HepG2 (cell line): ENCODE data around the gene MGAT4D. TPM values are rescaled to one million over a fixed set of nuclear protein-coding genes. Genes with fewer than 3 reads are reported as not detected.

Experiments
- HMGA1 ChIP-seq: sonication (generic); formaldehyde crosslinking; conservative IDR thresholded peaks from 2 replicates; pipeline ENCODE4 v1.4.0; 2020; ENCODE audit warnings: missing genetic modification reagents
- KAT2B ChIP-seq: fragments of 150-350 bp; IDR thresholded peaks from 2 replicates; pipeline ENCODE4 v1.6.1; 2014; ENCODE audit warnings: low read depth, low read length, borderline replicate concordance
- PAWR ChIP-seq: sonication (generic); formaldehyde crosslinking; IDR thresholded peaks from 2 replicates; pipeline ENCODE4 v1.4.0; 2020; ENCODE audit warnings: missing genetic modification reagents, mild to moderate bottlenecking, borderline replicate concordance
- SYNCRIP ChIP-seq: fragments of 200-400 bp; formaldehyde crosslinking; IDR thresholded peaks from 2 replicates; pipeline ENCODE4 v1.6.1; 2018; ENCODE audit warnings: mild to moderate bottlenecking, low read depth, low read length; ENCODE audit not compliant: insufficient read depth
- TBX2 ChIP-seq: sonication (generic); formaldehyde crosslinking; IDR thresholded peaks from 2 replicates; pipeline ENCODE4 v1.5.0; 2020; ENCODE audit warnings: missing genetic modification reagents, mild to moderate bottlenecking, borderline replicate concordance
- TP53 ChIP-seq: sonication (generic); formaldehyde crosslinking; conservative IDR thresholded peaks from 2 replicates; pipeline ENCODE4 v1.4.0; 2020; ENCODE audit warnings: missing genetic modification reagents
- ZNF232 ChIP-seq: sonication (generic); formaldehyde crosslinking; IDR thresholded peaks from 2 replicates; pipeline ENCODE4 v1.4.0; 2020; ENCODE audit warnings: missing genetic modification reagents, borderline replicate concordance
- ZNF557 ChIP-seq: sonication (generic); formaldehyde crosslinking; IDR thresholded peaks from 2 replicates; pipeline ENCODE4 v1.4.0; 2020; ENCODE audit warnings: missing genetic modification reagents
- ZNF724P ChIP-seq: sonication (generic); formaldehyde crosslinking; IDR thresholded peaks from 2 replicates; pipeline ENCODE4 v1.8.0; 2022; ENCODE audit warnings: missing genetic modification reagents, borderline replicate concordance
- polyA plus RNA-seq, 8 experiments: library from polyadenylated mRNA; depleted of rRNA in 3 of 8; stranded (reverse) in 7 of 8; unstranded in 1 of 8; fragments of >200 nt; fragmentation: Illumina TruSeq in 4 of 8; extraction: Trizol in 4 of 8; gene quantifications; 2 replicates each; pipeline versions ENCODE4 v1.2.1 to v1.2.3, GENCODE V29; 2011 to 2016; ENCODE audit warnings: low read depth in 4 of 8, missing spikeins in 1 of 8, mixed read lengths in 1 of 8; ENCODE audit not compliant: insufficient read depth in 1 of 8
- total RNA-seq, 5 experiments: library from RNA; depleted of rRNA; stranded (reverse); fragments of >200 nt; fragmentation: Illumina TruSeq; extraction: Trizol; gene quantifications; 2 replicates each; pipeline ENCODE4 v1.2.3, GENCODE V29; 2016; ENCODE audit warnings: low read depth in 1 of 5
- TF ChIP-seq, protein P1 (sequence below): sonication (generic); formaldehyde crosslinking; IDR thresholded peaks from 2 replicates; pipeline ENCODE4 v1.5.0; 2020; ENCODE audit warnings: missing genetic modification reagents
- TF ChIP-seq, protein P2 (sequence below): sonication (generic); formaldehyde crosslinking; IDR thresholded peaks from 2 replicates; pipeline ENCODE4 v1.4.0; 2020; ENCODE audit warnings: missing genetic modification reagents
- TF ChIP-seq, protein P3 (sequence below): sonication (generic); formaldehyde crosslinking; IDR thresholded peaks from 2 replicates; pipeline ENCODE4 v1.8.1; 2022; ENCODE audit warnings: mild to moderate bottlenecking, missing genetic modification reagents
- TF ChIP-seq, protein P4 (sequence below): sonication (generic); formaldehyde crosslinking; IDR thresholded peaks from 2 replicates; pipeline ENCODE4 v1.4.0; 2020; ENCODE audit warnings: missing genetic modification reagents; ENCODE audit errors: not compliant biosample characterization
- TF ChIP-seq, protein P5 (sequence below): IDR thresholded peaks from 2 replicates; pipeline ENCODE4 v1.6.1; 2016; ENCODE audit warnings: missing biosample characterization, missing genetic modification reagents, low read depth
- TF ChIP-seq, protein P6 (sequence below): sonication (generic); formaldehyde crosslinking; IDR thresholded peaks from 2 replicates; pipeline ENCODE4 v1.8.1; 2022; ENCODE audit warnings: low read depth, mild to moderate bottlenecking, missing genetic modification reagents
- TF ChIP-seq, protein P7 (sequence below): sonication (generic); formaldehyde crosslinking; IDR thresholded peaks from 2 replicates; pipeline ENCODE4 v1.9.0; 2021; ENCODE audit warnings: missing genetic modification reagents, borderline replicate concordance

Gene MGAT4D
- total and polyA plus RNA-seq, 2 of the 13 experiments (the other 11 are each of a cell fraction or from before 2014, with no cell fraction given) = not detected

DNA sequence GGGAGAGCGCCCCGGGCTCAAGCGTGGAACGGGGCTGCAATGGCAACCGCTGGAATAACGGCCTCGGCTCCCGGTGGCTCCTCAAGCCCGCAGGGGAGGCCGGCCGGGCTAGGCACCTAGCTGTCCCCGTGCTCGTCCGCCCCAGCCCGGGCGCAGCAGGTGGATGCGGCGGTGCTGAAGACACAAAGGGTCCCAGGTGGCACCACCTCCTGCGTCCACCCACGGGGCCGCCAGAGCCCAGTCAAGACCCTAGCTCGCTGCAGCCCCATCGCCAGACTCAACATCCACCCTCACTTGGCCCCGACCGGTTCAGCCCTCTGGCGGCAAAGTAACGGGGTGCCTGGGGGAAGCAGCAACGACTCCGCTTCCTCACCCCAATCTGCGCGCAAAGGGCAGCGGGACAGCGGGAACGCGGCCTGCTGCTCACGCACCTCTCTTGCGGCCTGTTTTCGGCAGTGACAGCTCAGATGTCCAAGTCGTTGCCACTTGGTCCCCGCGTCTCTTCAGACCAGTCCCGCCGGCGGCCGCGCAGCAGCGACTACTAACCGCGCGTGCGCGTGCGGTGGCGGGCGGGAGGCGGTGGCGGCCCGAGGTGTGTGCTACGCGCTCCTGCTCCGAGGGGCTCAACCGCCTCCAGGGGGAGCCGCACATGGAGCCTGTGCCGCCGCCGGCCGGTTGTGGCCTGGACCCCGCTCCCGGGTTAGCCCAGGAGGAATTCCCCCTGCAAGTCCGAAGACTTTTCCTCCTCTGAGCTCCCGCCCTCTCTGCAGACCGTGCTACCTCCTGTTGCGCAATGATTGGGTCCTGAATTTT lies 70.8 kb downstream of the MGAT4D start, which contains the start of gene CLGN (continued):
- TF ChIP-seq, protein P1, sequence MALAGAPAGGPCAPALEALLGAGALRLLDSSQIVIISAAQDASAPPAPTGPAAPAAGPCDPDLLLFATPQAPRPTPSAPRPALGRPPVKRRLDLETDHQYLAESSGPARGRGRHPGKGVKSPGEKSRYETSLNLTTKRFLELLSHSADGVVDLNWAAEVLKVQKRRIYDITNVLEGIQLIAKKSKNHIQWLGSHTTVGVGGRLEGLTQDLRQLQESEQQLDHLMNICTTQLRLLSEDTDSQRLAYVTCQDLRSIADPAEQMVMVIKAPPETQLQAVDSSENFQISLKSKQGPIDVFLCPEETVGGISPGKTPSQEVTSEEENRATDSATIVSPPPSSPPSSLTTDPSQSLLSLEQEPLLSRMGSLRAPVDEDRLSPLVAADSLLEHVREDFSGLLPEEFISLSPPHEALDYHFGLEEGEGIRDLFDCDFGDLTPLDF (CRISPR knock-in tag) = peak; percentile 68; the same call in 1 of the 2 replicates
- TF ChIP-seq, protein P2, sequence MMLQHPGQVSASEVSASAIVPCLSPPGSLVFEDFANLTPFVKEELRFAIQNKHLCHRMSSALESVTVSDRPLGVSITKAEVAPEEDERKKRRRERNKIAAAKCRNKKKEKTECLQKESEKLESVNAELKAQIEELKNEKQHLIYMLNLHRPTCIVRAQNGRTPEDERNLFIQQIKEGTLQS (CRISPR knock-in tag) = no peak
- TF ChIP-seq KAT2B = no peak
- no peak for TF ChIP-seq SYNCRIP
- TF ChIP-seq, protein P3, sequence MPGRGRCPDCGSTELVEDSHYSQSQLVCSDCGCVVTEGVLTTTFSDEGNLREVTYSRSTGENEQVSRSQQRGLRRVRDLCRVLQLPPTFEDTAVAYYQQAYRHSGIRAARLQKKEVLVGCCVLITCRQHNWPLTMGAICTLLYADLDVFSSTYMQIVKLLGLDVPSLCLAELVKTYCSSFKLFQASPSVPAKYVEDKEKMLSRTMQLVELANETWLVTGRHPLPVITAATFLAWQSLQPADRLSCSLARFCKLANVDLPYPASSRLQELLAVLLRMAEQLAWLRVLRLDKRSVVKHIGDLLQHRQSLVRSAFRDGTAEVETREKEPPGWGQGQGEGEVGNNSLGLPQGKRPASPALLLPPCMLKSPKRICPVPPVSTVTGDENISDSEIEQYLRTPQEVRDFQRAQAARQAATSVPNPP (CRISPR knock-in tag) = no peak
- 0 out of 2 replicates have a peak, but pooled peaks have one; percentile 79 for TF ChIP-seq PAWR (CRISPR knock-in tag)
- TF ChIP-seq, protein P4, sequence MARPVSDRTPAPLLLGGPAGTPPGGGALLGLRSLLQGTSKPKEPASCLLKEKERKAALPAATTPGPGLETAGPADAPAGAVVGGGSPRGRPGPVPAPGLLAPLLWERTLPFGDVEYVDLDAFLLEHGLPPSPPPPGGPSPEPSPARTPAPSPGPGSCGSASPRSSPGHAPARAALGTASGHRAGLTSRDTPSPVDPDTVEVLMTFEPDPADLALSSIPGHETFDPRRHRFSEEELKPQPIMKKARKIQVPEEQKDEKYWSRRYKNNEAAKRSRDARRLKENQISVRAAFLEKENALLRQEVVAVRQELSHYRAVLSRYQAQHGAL = no peak
- TF ChIP-seq TP53 = peak; percentile 77; the same call in 1 of the 2 replicates
- TF ChIP-seq, protein P5, sequence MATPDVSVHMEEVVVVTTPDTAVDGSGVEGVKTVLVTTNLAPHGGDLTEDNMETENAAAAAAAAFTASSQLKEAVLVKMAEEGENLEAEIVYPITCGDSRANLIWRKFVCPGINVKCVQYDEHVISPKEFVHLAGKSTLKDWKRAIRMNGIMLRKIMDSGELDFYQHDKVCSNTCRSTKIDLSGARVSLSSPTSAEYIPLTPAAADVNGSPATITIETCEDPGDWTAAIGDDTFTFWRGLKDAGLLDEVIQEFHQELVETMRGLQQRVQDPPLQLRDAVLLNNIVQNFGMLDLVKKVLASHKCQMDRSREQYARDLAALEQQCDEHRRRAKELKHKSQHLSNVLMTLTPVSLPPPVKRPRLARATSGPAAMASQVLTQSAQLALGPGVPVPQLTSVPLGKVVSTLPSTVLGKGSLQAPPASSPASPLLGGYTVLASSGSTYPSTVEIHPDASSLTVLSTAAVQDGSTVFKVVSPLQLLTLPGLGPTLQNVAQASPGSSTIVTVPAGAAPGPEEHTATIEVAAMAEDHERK = no peak
- TF ChIP-seq HMGA1 = no peak
- peak; percentile 75; the same call in 1 of the 2 replicates for TF ChIP-seq ZNF232
- TF ChIP-seq ZNF557 (CRISPR knock-in tag) = no peak
- TF ChIP-seq, protein P6, sequence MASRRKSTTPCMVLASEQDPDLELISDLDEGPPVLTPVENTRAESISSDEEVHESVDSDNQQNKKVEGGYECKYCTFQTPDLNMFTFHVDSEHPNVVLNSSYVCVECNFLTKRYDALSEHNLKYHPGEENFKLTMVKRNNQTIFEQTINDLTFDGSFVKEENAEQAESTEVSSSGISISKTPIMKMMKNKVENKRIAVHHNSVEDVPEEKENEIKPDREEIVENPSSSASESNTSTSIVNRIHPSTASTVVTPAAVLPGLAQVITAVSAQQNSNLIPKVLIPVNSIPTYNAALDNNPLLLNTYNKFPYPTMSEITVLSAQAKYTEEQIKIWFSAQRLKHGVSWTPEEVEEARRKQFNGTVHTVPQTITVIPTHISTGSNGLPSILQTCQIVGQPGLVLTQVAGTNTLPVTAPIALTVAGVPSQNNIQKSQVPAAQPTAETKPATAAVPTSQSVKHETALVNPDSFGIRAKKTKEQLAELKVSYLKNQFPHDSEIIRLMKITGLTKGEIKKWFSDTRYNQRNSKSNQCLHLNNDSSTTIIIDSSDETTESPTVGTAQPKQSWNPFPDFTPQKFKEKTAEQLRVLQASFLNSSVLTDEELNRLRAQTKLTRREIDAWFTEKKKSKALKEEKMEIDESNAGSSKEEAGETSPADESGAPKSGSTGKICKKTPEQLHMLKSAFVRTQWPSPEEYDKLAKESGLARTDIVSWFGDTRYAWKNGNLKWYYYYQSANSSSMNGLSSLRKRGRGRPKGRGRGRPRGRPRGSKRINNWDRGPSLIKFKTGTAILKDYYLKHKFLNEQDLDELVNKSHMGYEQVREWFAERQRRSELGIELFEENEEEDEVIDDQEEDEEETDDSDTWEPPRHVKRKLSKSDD (CRISPR knock-in tag) = no peak
- TF ChIP-seq ZNF724P (CRISPR knock-in tag) = peak; percentile 87
- TF ChIP-seq TBX2 (CRISPR knock-in tag) = peak; percentile 85
- TF ChIP-seq, protein P7, sequence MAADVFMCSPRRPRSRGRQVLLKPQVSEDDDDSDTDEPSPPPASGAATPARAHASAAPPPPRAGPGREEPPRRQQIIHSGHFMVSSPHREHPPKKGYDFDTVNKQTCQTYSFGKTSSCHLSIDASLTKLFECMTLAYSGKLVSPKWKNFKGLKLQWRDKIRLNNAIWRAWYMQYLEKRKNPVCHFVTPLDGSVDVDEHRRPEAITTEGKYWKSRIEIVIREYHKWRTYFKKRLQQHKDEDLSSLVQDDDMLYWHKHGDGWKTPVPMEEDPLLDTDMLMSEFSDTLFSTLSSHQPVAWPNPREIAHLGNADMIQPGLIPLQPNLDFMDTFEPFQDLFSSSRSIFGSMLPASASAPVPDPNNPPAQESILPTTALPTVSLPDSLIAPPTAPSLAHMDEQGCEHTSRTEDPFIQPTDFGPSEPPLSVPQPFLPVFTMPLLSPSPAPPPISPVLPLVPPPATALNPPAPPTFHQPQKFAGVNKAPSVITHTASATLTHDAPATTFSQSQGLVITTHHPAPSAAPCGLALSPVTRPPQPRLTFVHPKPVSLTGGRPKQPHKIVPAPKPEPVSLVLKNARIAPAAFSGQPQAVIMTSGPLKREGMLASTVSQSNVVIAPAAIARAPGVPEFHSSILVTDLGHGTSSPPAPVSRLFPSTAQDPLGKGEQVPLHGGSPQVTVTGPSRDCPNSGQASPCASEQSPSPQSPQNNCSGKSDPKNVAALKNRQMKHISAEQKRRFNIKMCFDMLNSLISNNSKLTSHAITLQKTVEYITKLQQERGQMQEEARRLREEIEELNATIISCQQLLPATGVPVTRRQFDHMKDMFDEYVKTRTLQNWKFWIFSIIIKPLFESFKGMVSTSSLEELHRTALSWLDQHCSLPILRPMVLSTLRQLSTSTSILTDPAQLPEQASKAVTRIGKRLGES (CRISPR knock-in tag) = no peak
